B cell (primary cell): ENCODE results near the gene RRBP1. TPM values are rescaled to one million over a fixed set of nuclear protein-coding genes. Genes with fewer than 3 reads are reported as not detected.

ENCODE experiments used
- ATAC-seq: fragments of 200-7000 bp; cut with Tn5 transposase; one replicate; pipeline ENCODE4 v1.10.0; 2021; ENCODE audit warnings: low read depth, mild to moderate bottlenecking, moderate number of reproducible peaks, moderate library complexity
- CTCF ChIA-PET: fragments of 350-600 bp; sonication (Branson Sonifier 250); formaldehyde crosslinking; loops from one replicate; lab custom pipeline; 2021; ENCODE audit warnings: antibody characterized with exemption, inconsistent platforms; lab: Charles Lee
- POLR2A ChIA-PET: fragments of 350-600 bp; sonication (Branson Sonifier 250); formaldehyde crosslinking; loops from one replicate; lab custom pipeline; 2021; ENCODE audit warnings: antibody characterized with exemption; lab: Charles Lee
- DNase-seq: peaks from one replicate; pipeline ENCODE4 v3.0.0; 2013
- H2AFZ ChIP-seq: 2 replicates; pipeline ENCODE4 v1.6.1; 2012; ENCODE audit warnings: mild to moderate bottlenecking, low read depth, low read length; ENCODE audit not compliant: insufficient read depth, poor library complexity, severe bottlenecking
- H3K27ac ChIP-seq, 2 donors: 1 replicate in 1 of 2; 2 replicates in 1 of 2; pipeline ENCODE4 v1.5.1; 2012 to 2013; ENCODE audit warnings: low read length in 2 of 2, mild to moderate bottlenecking in 2 of 2, moderate library complexity in 1 of 2
- H3K27me3 ChIP-seq, 4 experiments: fragments of 200-600 bp in 1 of 4; sonication (generic) in 1 of 4; replicated peaks in 1 of 4; 1 replicate in 2 of 4; 2 replicates in 2 of 4; pipeline versions ENCODE4 v1.6.1 to v1.7.0; 2013 to 2016; ENCODE audit warnings: low read length in 3 of 4, mild to moderate bottlenecking in 2 of 4, mixed read lengths in 1 of 4, moderate library complexity in 1 of 4; ENCODE audit not compliant: insufficient read depth in 4 of 4, control insufficient read depth in 3 of 4; ENCODE audit errors: control extremely low read depth in 1 of 4
- H3K36me3 ChIP-seq, 2 experiments: replicated peaks in 1 of 2; 1 replicate in 1 of 2; 2 replicates in 1 of 2; pipeline versions ENCODE4 v1.6.1 to v1.7.1; 2013; ENCODE audit warnings: low read length in 1 of 2; ENCODE audit not compliant: insufficient read depth in 2 of 2, control insufficient read depth in 1 of 2; ENCODE audit errors: control extremely low read depth in 1 of 2, extremely low read depth in 1 of 2
- H3K4me1 ChIP-seq, 2 donors: fragments of 200-600 bp in 1 of 2; sonication (generic) in 1 of 2; 1 replicate in 1 of 2; 2 replicates in 1 of 2; pipeline versions ENCODE4 v1.5.1 to v1.6.1; 2013 to 2017; ENCODE audit warnings: low read length in 2 of 2; ENCODE audit not compliant: control insufficient read depth in 2 of 2, insufficient read depth in 2 of 2
- H3K4me2 ChIP-seq: replicated peaks from 2 replicates; pipeline ENCODE3; 2012; ENCODE audit warnings: mild to moderate bottlenecking, low read depth, low read length; ENCODE audit not compliant: poor library complexity, severe bottlenecking
- H3K4me3 ChIP-seq, 5 experiments: fragments of 200-600 bp in 1 of 5; sonication (generic) in 1 of 5; 1 replicate in 3 of 5; 2 replicates in 2 of 5; pipeline versions ENCODE4 v1.5.1 to v1.7.0; 2011 to 2016; ENCODE audit warnings: low read length in 4 of 5, mild to moderate bottlenecking in 4 of 5, low read depth in 2 of 5, control low read depth in 1 of 5, moderate library complexity in 1 of 5; ENCODE audit not compliant: insufficient read depth in 1 of 5; ENCODE audit errors: control extremely low read depth in 1 of 5, extremely low read depth in 1 of 5
- H3K79me2 ChIP-seq: fragments of 200-600 bp; sonication (generic); one replicate; pipeline ENCODE4 v1.6.0; 2016; ENCODE audit warnings: low read length; ENCODE audit not compliant: control insufficient read depth, insufficient read depth
- H3K9ac ChIP-seq: fragments of 200-600 bp; sonication (generic); 2 replicates; pipeline ENCODE4 v1.6.1; 2017; ENCODE audit warnings: mild to moderate bottlenecking, low read length, moderate library complexity
- H3K9me3 ChIP-seq, 3 donors: one replicate each; pipeline versions ENCODE4 v1.6.1 to v1.7.1; 2013; ENCODE audit warnings: low read length in 2 of 3; ENCODE audit not compliant: control insufficient read depth in 2 of 3, insufficient read depth in 1 of 3; ENCODE audit errors: control extremely low read depth in 1 of 3
- H4K20me1 ChIP-seq: 2 replicates; pipeline ENCODE4 v1.6.0; 2012; ENCODE audit warnings: mild to moderate bottlenecking, low read length; ENCODE audit not compliant: insufficient read depth, control insufficient read depth, poor library complexity, severe bottlenecking
- H3K27ac Mint-ChIP-seq: one replicate; pipeline ENCODE4 v1.8.0; 2021; ENCODE audit warnings: mixed read lengths
- H3K27me3 Mint-ChIP-seq: one replicate; pipeline ENCODE4 v1.8.0; 2021; ENCODE audit warnings: mixed read lengths
- H3K4me1 Mint-ChIP-seq: one replicate; pipeline ENCODE4 v1.8.0; 2021; ENCODE audit warnings: mixed read lengths
- H3K4me3 Mint-ChIP-seq: one replicate; pipeline ENCODE4 v1.8.0; 2021; ENCODE audit warnings: mixed read lengths
- H3K9me3 Mint-ChIP-seq: one replicate; pipeline ENCODE4 v1.8.0; 2022; ENCODE audit warnings: mixed read lengths; ENCODE audit not compliant: insufficient read depth
- EZH2 ChIP-seq: IDR thresholded peaks from 2 replicates; pipeline ENCODE4 v1.6.1; 2012; ENCODE audit warnings: borderline replicate concordance, low read depth, mild to moderate bottlenecking, moderate library complexity, low read length; ENCODE audit not compliant: insufficient read depth, poor library complexity, severe bottlenecking
- WGBS: methylation state at CpG from one replicate; pipeline ENCODE4 v1.1.5; 2013; ENCODE audit warnings: missing lambda C conversion rate; ENCODE audit not compliant: insufficient coverage; 5-methylcytosine and 5-hydroxymethylcytosine counted together
- intact Hi-C: fragments of 100-400 bp; cut with micrococcal nuclease; formaldehyde crosslinking; loops from one replicate; pipeline ENCODE4 v1.10.0; 2022
- polyA plus RNA-seq: library from polyadenylated mRNA; depleted of rRNA; stranded (reverse); fragments of >200 nt; gene quantifications from 2 replicates; pipeline ENCODE4 v1.2.3, GENCODE V29; 2012
- total RNA-seq, 2 donors: library from RNA; stranded (reverse); fragments of 120-200 nt in 1 of 2; gene quantifications; 1 replicate in 1 of 2; 2 replicates in 1 of 2; pipeline versions ENCODE4 v1.2.3 to v1.2.4, GENCODE V29; 2013 to 2022
- TF ChIP-seq, protein P1 (sequence below): fragments of 200-600 bp; IDR thresholded peaks from one replicate; pipeline ENCODE4 v1.8.0; 2022; ENCODE audit warnings: antibody characterized with exemption, mild to moderate bottlenecking

Gene RRBP1
- total and polyA plus RNA-seq, 2 donors (not counting 1 experiment from before 2014, with no cell fraction given): 10.9 to 27.5 TPM

DNA sequence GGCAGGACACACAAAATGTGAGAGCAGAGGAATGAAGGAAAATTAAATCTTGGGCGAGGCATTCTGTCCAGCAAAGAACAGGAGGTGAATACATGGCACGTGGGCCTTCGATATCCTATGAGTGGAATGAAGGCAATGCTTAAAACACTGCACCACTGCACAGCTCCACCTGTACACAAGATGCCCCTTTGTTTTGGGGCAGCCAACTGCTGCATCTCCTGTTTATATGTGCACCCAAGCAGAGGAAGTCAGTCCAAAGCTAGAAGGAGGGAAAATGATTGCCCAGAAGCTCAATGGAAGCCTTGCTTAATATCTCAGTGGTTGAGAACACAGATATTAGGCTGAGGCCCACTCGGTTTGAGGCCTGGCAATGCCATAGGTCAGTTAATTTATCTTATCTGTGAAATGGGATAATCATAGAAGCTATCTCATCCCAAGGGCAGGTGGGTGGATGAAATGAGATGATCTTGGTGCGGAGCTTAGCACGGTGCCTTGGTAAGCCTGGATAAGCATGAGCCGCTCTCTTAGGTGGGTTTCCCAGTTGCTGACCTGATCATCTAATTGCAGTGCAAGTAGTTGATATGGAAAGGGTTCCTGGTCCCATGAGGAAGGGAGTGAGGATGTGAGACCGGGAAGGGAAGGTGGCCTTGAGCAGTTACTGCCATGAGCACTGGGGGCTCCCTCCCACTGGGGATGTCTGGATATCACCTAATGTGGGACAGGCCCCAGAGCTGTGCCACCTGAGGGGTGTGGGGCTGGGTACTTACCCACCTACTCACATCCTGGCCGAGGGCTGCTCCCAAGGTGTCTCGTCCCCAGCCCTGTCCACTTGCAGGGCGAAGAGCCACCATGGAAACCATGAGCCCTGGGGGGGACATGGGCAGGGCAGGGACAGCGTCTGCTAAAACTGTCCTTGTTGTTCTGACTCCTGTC lies 27.6 kb upstream of the RRBP1 start:
- H3K4me1 Mint-ChIP-seq: no peaks in the 10 kb centered on the region
- peaks cover 3% of the 10 kb centered on the region for H3K27me3 Mint-ChIP-seq
- Histone ChIP-seq H3K27ac (no peak overlapping the region), H2AFZ (no peak overlapping the region), H3K4me3 (no peak overlapping the region), H4K20me1 (no peaks in the 10 kb centered on the region), H3K9me3 (peaks cover 0 to 4% (median 0%) of the 10 kb centered on the region in 3 donors), H3K4me2 (no peak overlapping the region), H3K36me3 (no peaks in the 10 kb centered on the region), H3K27me3 (no peaks in the 10 kb centered on the region), H3K4me1 (no peaks in the 10 kb centered on the region), H3K9ac (no peak overlapping the region), H3K79me2 (no peaks in the 10 kb centered on the region)
- no peak for DNase-seq
- ChIA-PET CTCF (interaction anchor here (2.1 kb wide), 1 partner anchor 188 kb away, joined by 4 read pairs; no protein-coding TSS in a partner anchor), POLR2A (interaction anchor here (0.6 kb wide), 1 partner anchor 252 kb away, joined by 3 read pairs; no protein-coding TSS in a partner anchor)
- H3K9me3 Mint-ChIP-seq: no peaks in the 10 kb centered on the region
- no peak for TF ChIP-seq EZH2
- TF ChIP-seq, protein P1, sequence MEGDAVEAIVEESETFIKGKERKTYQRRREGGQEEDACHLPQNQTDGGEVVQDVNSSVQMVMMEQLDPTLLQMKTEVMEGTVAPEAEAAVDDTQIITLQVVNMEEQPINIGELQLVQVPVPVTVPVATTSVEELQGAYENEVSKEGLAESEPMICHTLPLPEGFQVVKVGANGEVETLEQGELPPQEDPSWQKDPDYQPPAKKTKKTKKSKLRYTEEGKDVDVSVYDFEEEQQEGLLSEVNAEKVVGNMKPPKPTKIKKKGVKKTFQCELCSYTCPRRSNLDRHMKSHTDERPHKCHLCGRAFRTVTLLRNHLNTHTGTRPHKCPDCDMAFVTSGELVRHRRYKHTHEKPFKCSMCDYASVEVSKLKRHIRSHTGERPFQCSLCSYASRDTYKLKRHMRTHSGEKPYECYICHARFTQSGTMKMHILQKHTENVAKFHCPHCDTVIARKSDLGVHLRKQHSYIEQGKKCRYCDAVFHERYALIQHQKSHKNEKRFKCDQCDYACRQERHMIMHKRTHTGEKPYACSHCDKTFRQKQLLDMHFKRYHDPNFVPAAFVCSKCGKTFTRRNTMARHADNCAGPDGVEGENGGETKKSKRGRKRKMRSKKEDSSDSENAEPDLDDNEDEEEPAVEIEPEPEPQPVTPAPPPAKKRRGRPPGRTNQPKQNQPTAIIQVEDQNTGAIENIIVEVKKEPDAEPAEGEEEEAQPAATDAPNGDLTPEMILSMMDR: no peak
- intact Hi-C loops: no loop called here
- no peak overlapping the region for H3K27ac Mint-ChIP-seq
- 95% methylated on average over 12 of the region's 12 CpGs for WGBS
- no peak for ATAC-seq
- no peak overlapping the region for H3K4me3 Mint-ChIP-seq
